Activated CD4-positive, alpha-beta T cell treated with anti-CD3 and anti-CD28 coated beads for 4 hours (primary cell): ENCODE results near the gene PHYHD1.

Experiments
- DNase-seq, 2 donors: peaks; one replicate each; pipeline ENCODE4 v3.0.0-alpha.2; 2020

PHYHD1 gene

DNA sequence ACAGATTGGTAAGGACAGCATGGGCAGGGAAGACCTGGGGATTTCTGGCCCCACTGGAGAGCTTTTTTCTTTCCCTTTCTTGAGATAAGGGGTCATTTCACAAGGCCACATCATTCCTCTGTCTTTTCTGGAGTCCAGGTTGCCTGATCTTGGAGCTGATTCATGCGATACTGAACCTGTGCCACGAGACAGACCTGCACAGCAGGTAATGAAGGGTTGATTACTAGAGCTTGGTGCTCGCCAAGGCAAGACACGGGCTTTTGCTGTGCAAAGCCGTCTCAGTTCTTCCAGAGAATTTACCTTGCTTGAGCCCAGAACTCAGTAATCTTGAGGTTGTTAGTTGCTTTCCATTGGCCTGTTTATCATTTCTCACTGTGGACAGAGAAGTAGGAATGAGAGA is 65.9 kb downstream of the PHYHD1 start:
- no peak for DNase-seq

DNA sequence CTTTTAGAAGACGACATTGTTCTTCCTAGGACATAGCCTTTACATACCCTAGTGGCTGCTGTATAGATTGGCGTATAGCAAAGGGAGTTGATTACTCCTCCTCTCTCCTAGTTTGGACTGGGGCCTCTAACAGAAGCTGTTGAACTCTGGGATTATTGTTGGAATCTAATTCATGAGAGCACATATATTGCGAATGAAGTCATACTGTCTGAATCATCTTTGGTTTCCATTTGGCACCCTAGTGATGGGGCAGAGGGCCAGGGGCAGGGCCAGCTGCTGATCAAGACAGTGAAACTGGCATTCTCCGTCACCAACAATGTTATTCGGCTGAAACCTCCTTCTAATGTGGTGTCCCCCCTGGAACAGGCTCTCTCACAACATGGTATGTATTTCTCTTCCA is 67.0 kb downstream of the PHYHD1 start:
- DNase-seq, result no peak
